22Rv1 (cell line): ENCODE data around the gene CRACR2A.

Source experiments
- ZFX ChIP-seq: fragments of 450-650 bp; IDR thresholded peaks from 2 replicates; pipeline ENCODE4 v1.6.1; 2017; ENCODE audit warnings: antibody characterized with exemption, borderline replicate concordance
- TF ChIP-seq, protein P1 (sequence below): fragments of 450-650 bp; IDR thresholded peaks from 2 replicates; pipeline ENCODE4 v1.5.1; 2017; ENCODE audit warnings: mild to moderate bottlenecking

DNA sequence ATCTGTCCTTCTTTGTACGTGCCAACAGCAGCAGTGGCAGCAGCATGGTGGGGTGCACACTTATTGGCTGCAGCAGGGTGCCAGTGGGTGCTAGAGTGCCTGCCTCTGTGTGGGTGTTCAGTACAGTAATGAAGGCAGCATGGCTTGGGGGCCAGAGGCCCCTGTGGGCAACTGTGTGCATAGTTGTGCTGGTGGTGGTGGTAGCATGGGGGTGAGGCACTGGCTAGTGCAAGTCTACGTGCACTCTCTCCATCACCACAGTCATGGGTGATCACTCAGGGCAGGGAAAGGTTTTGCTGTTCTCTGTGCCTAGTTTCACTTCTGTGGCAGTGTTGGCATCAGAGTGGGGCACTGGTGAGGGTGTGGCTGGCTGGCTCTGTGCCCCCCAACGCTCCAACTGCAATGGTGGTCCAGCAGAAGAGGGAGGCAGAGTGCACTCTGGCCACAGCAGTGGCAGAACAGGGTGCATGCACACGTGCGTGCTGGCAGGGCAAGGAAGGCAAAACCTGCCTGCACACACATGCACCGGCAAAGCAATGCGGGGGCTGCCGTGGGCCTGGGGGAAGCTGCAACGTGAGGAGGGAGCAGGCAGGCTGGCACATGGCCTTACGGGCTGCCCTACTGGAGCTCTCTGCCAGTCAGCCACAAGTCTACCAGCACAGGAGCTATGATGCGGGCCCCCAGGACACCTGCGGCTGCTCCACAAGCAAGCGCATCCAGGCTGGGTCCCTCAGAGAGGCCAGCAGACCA lies 60.1 kb downstream of the CRACR2A start:
- TF ChIP-seq, protein P1, sequence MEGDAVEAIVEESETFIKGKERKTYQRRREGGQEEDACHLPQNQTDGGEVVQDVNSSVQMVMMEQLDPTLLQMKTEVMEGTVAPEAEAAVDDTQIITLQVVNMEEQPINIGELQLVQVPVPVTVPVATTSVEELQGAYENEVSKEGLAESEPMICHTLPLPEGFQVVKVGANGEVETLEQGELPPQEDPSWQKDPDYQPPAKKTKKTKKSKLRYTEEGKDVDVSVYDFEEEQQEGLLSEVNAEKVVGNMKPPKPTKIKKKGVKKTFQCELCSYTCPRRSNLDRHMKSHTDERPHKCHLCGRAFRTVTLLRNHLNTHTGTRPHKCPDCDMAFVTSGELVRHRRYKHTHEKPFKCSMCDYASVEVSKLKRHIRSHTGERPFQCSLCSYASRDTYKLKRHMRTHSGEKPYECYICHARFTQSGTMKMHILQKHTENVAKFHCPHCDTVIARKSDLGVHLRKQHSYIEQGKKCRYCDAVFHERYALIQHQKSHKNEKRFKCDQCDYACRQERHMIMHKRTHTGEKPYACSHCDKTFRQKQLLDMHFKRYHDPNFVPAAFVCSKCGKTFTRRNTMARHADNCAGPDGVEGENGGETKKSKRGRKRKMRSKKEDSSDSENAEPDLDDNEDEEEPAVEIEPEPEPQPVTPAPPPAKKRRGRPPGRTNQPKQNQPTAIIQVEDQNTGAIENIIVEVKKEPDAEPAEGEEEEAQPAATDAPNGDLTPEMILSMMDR: no peak
- no peak for TF ChIP-seq ZFX
